HPDE6-E6E7 (cell line): ENCODE measurements around the gene TSPEAR.

Experiments used
- DNase-seq: peaks from one replicate; pipeline ENCODE4 v3.0.0; 2011; ENCODE audit warnings: missing footprints; ENCODE audit errors: extremely low spot score

The TSPEAR gene

DNA sequence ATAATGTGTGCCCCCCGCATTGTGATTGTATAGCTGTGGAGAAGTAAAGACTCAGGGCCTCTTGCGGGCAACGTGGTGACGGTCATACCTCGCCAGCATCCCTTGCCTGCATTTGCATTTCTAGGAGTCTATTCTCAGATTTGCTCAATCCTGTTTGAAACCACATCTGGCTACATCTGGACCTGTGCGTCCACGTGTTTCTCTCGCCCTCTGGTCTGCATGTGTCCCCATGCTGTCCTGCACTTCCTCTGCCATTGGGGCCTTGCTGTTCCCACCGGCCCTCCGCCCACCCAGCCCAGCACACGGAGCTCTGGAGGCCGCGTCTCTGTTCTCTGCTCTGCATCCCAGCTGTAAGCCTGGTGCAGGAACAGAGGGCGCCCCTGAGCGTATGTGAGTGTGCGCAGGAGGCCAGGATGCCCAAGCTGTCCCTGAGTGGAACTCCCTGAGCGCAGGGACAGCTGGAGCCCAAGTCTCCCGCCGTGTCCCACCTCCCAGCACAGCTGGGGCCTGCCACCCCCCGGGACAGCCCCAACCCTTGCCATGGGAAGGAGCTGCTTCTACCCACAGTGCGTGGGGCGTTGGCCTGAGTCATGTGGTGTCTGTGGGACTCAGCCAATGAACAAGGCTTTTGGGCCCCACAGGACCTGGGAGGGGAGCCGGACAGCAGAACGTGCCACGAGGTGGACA, 161.7 kb downstream of the TSPEAR start:
- no peak for DNase-seq

DNA sequence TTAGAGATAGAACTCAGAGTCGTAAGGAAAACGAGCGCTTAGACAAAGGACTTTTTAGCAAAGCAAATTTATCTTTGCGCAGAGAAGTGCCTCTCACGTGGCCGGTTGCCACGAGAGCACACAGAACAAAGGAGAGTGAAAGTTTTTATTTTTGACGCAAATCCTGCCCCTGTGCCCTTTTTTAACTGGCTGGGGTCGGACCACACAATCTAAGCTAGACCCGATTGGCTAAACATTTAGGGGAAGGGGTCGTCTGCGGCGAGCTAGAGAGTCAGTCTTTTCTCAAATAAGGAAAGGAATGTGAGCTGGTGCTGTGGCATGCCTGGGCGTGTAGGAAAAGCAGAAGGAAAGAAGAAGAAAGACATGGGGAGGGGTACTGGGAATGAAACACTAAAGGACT, 162.4 kb downstream of the TSPEAR start:
- DNase-seq, result no peak

DNA sequence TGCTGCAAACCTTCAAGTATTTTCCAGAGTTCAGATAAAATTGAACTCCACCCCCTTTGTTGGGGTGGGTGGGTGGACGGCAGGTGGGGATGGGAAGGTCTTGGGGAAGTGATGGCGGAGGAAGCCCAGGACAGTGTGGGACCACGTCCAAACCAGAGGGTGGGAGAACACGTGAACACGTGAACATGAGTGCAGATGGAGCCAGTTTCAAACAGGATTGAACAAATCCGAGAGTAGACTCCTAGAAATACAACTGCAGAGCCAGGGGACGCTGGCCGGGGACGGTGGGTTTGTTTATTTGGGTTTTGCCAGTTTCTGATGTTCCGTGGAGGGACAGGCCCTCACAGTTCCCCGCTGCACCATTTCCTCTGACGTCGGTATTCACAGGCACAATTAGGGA, 163.0 kb downstream of the TSPEAR start:
- DNase-seq, result no peak

- DNase-seq, result no peak
Observed at GRCh38 chr21:44547656-44548331, 163.6 kb downstream of the TSPEAR start.

DNA sequence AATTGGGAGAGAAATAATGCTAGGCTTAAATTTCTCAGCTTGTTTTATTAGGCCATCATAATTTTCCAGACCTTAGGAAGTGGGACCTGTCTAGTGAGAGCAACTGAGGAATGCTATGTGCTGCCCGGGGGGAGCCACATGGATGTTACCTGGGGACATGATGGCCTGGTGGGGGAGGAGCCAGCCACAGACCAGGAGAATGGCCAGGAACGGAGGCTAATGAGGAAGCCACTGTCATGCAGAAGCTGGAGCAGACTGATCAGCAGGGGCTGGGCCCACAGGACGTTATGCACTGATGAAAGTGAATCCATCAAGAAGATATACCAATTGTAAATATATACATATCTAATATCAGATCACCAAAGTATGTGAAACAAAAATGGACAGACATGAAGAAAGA, 166.8 kb downstream of the TSPEAR start:
- no peak for DNase-seq

GRCh38 chr21:44542716-44543115, 168.7 kb downstream of the TSPEAR start:
- no peak for DNase-seq

DNA sequence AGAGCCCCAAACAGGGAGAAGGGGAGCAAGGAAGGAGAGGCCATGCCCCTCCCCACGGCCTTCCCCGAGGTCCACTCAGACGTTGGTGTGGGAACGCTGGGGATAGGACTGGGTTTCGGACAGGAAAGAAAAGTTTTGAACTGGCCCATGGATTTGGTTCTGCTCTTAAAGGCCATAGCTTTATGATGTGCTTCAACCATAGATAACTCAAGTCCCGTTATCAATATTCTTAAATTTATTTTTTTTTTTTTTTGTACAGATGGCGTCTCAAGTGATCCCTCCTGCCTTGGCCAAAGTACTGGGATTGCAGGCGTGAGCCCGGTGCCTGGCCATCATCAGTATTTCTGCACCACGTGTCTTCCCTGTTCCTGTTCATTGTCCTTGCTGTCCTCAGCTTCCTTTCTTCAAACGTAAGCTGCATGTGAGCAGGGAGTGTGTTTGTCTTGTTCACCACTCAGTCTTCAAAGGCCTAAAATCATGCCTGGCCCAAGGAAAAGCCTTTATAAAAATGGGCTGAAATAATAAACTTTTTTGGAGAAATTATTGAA, 170.6 kb downstream of the TSPEAR start:
- DNase-seq, result no peak

GRCh38 chr21:44539991-44540666, 171.2 kb downstream of the TSPEAR start, which contains the start of gene KRTAP10-1:
Gene KRTAP10-1, minus strand, starts transcription at chr21:44540195. Its CDS starts 45 bp downstream, at chr21:44540150.
- DNase-seq, result no peak

GRCh38 chr21:44539046-44539445, 172.3 kb downstream of the TSPEAR start:
- no peak for DNase-seq

GRCh38 chr21:44537930-44538911, 173.2 kb downstream of the TSPEAR start:
- no peak for DNase-seq

DNA sequence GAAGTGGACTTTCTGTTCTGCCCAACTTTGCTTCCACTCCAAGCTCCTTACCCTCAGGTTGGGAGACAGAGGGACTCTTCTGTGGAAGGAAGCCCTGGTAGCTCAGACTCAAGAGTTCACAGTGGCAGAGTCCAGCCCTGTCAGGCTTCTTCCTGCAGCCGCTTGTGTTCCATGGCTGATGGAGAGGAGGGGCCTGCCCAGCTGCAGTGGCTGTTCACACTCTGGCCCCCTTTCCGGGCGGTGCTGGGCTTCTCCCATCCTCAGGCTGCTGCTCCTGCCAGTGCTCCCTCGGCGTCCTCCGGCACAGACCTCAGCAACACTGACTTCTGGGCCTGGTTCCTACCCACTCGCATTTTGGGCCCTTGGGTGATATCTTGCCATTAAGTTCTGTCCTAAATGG, 175.4 kb downstream of the TSPEAR start:
- no peak for DNase-seq

GRCh38 chr21:44534688-44535087, 176.7 kb downstream of the TSPEAR start:
- no peak for DNase-seq

DNA sequence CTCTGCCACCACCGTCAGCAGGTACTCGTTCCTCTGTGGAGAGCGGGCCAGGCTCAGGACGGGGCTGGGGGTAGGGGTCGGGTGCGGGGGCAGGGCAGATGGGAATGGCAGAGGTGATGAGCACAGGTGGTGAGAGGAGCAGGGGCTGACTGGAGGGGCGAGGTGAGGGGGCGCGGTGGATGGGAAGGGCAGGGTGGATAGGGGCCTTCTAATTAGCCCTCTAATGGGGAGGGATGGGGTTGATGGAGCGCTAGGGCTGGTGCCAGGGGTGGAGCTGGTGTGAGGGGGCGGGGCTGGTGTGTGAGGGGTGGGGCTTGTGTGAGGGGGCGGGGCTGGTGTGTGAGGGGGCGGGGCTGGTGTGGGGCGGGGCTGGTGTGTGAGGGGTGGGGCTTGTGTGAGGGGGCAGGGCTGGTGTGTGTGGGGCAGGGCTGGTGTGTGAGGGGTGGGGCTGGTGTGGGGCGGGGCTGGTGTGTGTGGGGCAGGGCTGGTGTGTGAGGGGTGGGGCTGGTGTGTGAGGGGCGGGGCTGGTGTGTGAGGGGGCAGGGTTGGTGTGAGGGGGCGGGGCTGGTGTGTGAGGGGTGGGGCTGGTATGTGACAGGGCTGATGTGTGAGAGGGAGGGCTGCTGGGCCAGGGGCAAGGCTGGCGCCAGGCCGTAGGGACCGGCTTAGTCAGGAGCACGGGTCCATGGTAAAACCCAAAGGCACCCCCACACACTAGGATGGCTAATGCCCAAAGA, 177.3 kb downstream of the TSPEAR start:
- DNase-seq, result no peak

DNA sequence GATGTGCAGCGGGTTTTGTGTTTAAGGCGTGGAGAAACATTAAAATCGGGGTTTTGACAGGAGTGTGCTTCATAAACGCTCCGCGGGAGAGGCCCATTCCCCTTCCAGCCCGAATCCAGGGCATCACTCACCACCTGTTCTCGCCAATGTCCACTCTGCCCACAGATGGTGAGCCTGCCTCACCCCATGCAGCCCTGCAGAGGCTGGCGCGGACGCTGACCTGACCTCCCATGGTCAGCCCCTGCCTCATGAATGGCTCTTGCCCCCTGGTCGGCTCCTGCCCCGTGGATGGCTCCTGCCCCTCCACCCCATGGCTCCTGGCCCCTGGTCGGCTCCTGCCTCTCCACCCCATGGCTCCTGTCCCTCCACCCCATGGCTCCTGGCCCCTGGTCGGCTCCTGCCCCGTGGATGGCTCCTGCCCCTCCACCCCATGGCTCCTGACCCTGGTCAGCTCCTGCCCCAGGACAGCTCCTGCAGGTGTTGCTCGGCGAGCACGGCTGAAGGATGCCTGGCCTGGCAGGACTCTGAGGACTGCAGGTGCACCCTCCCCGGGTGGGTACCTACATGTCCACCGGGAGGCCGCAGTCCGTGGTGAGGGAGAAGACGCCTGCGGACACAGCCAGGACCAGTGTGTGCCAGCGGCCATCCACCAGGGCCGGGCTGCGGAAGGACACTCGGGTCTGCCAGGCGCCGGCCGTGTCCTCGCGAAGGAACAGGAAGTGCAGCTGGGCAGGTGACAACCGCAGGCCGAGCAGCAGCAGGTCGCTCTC, 178.1 kb downstream of the TSPEAR start:
- DNase-seq, result no peak

DNA sequence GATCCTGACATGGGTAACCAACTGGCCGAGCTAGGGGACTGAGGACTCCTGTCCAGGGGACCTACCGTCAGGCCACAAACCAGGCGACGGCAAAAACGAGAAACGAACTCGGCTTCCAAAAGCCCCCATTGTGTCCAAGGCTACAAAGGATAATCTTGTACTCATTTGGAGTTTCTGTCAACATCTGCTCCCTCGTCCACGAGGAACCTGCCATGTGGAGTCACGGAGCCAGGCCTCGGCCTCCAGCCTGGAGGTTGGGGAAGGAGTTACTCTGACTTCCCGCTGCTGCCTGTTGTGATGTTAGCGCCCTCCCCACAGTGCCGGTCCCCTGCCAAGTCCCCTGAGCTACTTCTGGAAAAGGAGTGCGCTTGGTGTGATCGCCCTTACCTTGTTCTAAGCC, 178.7 kb downstream of the TSPEAR start:
- DNase-seq, result no peak

GRCh38 chr21:44531606-44532564, 179.5 kb downstream of the TSPEAR start:
- DNase-seq, result no peak

DNA sequence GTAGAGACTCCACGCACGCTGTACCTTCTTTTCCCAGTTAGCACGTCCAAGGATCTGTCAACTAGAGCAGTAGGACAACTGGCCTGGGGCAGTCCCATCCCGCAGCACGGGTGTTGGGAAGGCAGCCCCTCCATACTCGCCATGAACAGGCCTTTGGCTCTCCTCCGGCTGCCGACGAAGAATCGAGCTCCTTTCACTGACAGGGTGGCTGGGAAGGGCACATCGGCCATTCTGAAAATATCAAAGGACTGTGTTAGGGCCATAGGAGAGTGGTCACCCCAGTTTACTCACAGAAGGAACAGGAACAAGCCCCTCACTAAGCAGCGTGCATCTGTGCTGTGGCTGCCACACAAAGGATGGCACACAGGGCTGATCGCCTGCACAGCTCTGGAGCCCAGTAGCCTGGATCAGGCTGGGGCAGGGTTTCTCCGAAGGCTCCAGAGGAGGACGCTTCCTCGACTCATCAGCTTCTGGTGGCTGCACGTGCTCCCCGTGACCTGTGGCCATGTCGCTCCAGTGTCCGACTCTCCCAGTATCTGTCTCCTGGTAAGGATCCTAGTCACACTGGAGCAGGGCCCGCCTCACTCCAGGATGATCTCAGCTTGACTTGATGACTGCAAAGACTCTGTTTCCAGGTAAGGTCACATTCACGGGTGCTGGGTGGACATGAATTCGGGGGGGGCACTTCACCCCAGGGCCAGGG, 180.3 kb downstream of the TSPEAR start:
- DNase-seq, result no peak
